HepG2 (cell line): Measurements from ENCODE around the gene REM2. TPM values are rescaled to one million over a fixed set of nuclear protein-coding genes. Genes with fewer than 3 reads are reported as not detected.

Experiments
- ATAC-seq: fragments of 200-7000 bp; cut with Tn5 transposase; 3 replicates; pipeline ENCODE4 v1.9.1; 2020; ENCODE audit warnings: mild to moderate bottlenecking, moderate library complexity
- BruUV-seq: library from RNA; stranded (reverse); fragments of 400-500 nt; replicated peaks from 2 replicates; lab custom pipeline; 2021; lab: Mats Ljungman, UMichigan
- CTCF ChIA-PET: fragments of 300-600 bp; formaldehyde crosslinking; extraction: SDS; loops from one replicate; lab custom pipeline; 2021; ENCODE audit warnings: low total read pairs, inconsistent platforms, low intra/inter-chr PET ratio; lab: Yijun Ruan, JAX
- POLR2A ChIA-PET: fragments of 350-600 bp; sonication (Branson Sonifier 250); formaldehyde crosslinking; loops from one replicate; lab custom pipeline; 2020; ENCODE audit warnings: antibody characterized with exemption, inconsistent platforms; lab: Yijun Ruan, JAX
- DNase-seq: peaks from one replicate; pipeline ENCODE4 v3.0.0-alpha.2; 2015; ENCODE audit warnings: low spot score
- FAIRE-seq: peaks from 3 replicates; lab custom pipeline; 2011; peaks lifted over from hg19 to GRCh38; lab: Jason Lieb, UNC
- H2AFZ ChIP-seq: one replicate; pipeline ENCODE4 v1.6.1; 2011; ENCODE audit warnings: low read length, inconsistent platforms
- H3K27ac ChIP-seq: fragments of 300-600 bp; 3 replicates; pipeline ENCODE4 v1.8.0; 2011; ENCODE audit warnings: mixed run types, mild to moderate bottlenecking, mixed read lengths, low read length, inconsistent platforms; ENCODE audit not compliant: insufficient read depth; ENCODE audit errors: extremely low read length
- H3K27me3 ChIP-seq, 2 experiments: fragments of 200-600 bp in 1 of 2; 2 replicates in 1 of 2; 3 replicates in 1 of 2; pipeline versions ENCODE4 v1.6.0 to v1.8.0; 2011; ENCODE audit warnings: low read length in 2 of 2, mild to moderate bottlenecking in 2 of 2, moderate library complexity in 2 of 2, inconsistent platforms in 1 of 2; ENCODE audit not compliant: insufficient read depth in 2 of 2, control insufficient read depth in 1 of 2
- H3K36me3 ChIP-seq, 2 experiments: fragments of 200-600 bp in 1 of 2; replicated peaks in 1 of 2; 2 replicates in 1 of 2; 3 replicates in 1 of 2; pipeline versions ENCODE4 v1.5.1 to v1.8.0; 2011; ENCODE audit warnings: low read length in 2 of 2, inconsistent platforms in 1 of 2; ENCODE audit not compliant: insufficient read depth in 2 of 2, control insufficient read depth in 1 of 2
- H3K4me1 ChIP-seq: 2 replicates; pipeline ENCODE4 v1.5.1; 2012; ENCODE audit warnings: low read length, inconsistent platforms; ENCODE audit not compliant: insufficient read depth
- H3K4me2 ChIP-seq: 2 replicates; pipeline ENCODE4 v1.6.0; 2011; ENCODE audit warnings: low read depth, low read length, inconsistent platforms
- H3K4me3 ChIP-seq, 3 experiments: fragments of 200-600 bp in 1 of 3; sonication (generic), shearing (Covaris generic) in 1 of 3; replicated peaks in 1 of 3; 2 replicates each; pipeline ENCODE4 v1.5.1; 2011 to 2016; ENCODE audit warnings: low read length in 3 of 3, inconsistent platforms in 2 of 3, low read depth in 2 of 3, mild to moderate bottlenecking in 2 of 3, control low read depth in 1 of 3, mixed read lengths in 1 of 3; ENCODE audit not compliant: insufficient read depth in 1 of 3
- H3K79me2 ChIP-seq: one replicate; pipeline ENCODE4 v1.6.1; 2011; ENCODE audit warnings: low read length, inconsistent platforms; ENCODE audit not compliant: insufficient read depth
- H3K9ac ChIP-seq: 2 replicates; pipeline ENCODE4 v1.6.0; 2011; ENCODE audit warnings: mild to moderate bottlenecking, low read depth, low read length, inconsistent platforms; ENCODE audit not compliant: insufficient read depth
- H3K9me3 ChIP-seq: 2 replicates; pipeline ENCODE4 v1.5.1; 2012; ENCODE audit warnings: mild to moderate bottlenecking, low read length
- H4K20me1 ChIP-seq: 2 replicates; pipeline ENCODE4 v1.6.0; 2011; ENCODE audit warnings: inconsistent platforms, mild to moderate bottlenecking, low read length, moderate library complexity; ENCODE audit not compliant: insufficient read depth
- FOXC1 ChIP-seq: sonication (generic); formaldehyde crosslinking; IDR thresholded peaks from 2 replicates; pipeline ENCODE4 v1.8.0; 2022; ENCODE audit warnings: mild to moderate bottlenecking, missing genetic modification reagents, borderline replicate concordance
- GMEB2 ChIP-seq: IDR thresholded peaks from 2 replicates; pipeline ENCODE4 v1.6.1; 2016; ENCODE audit warnings: missing biosample characterization, missing genetic modification reagents, low read depth
- GZF1 ChIP-seq: sonication (generic); formaldehyde crosslinking; IDR thresholded peaks from 2 replicates; pipeline ENCODE4 v1.5.1; 2020; ENCODE audit warnings: mild to moderate bottlenecking, missing genetic modification reagents
- KDM5A ChIP-seq: fragments of 200-600 bp; sonication (generic); IDR thresholded peaks from 2 replicates; pipeline ENCODE4 v1.7.0; 2018; ENCODE audit warnings: antibody characterized with exemption, mild to moderate bottlenecking, low read length, borderline replicate concordance
- KDM5B ChIP-seq: sonication (generic); formaldehyde crosslinking; IDR thresholded peaks from 2 replicates; pipeline ENCODE4 v1.4.0; 2020; ENCODE audit warnings: missing genetic modification reagents, mild to moderate bottlenecking, borderline replicate concordance
- KLF13 ChIP-seq: sonication (generic); formaldehyde crosslinking; IDR thresholded peaks from 2 replicates; pipeline ENCODE4 v1.4.0; 2020; ENCODE audit warnings: mild to moderate bottlenecking, missing genetic modification reagents
- MED8 ChIP-seq: sonication (generic); formaldehyde crosslinking; IDR thresholded peaks from 2 replicates; pipeline ENCODE4 v1.8.1; 2023; ENCODE audit warnings: mild to moderate bottlenecking, missing genetic modification reagents; ENCODE audit not compliant: insufficient replicate concordance
- RXRA ChIP-seq: sonication (generic); formaldehyde crosslinking; IDR thresholded peaks from 2 replicates; pipeline ENCODE4 v1.5.1; 2020; ENCODE audit warnings: missing genetic modification reagents
- TBX3 ChIP-seq: fragments of 450-650 bp; IDR thresholded peaks from 2 replicates; pipeline ENCODE4 v1.6.1; 2017; ENCODE audit warnings: antibody characterized with exemption, mild to moderate bottlenecking, inconsistent platforms, borderline replicate concordance
- USF2 ChIP-seq, 2 experiments: sonication (generic) in 1 of 2; formaldehyde crosslinking in 1 of 2; IDR thresholded peaks; 2 replicates each; pipeline versions ENCODE4 v1.5.1 to v1.6.1; 2011 to 2020; ENCODE audit warnings: borderline replicate concordance in 1 of 2, low read depth in 1 of 2, low read length in 1 of 2, mild to moderate bottlenecking in 1 of 2, missing genetic modification reagents in 1 of 2, moderate library complexity in 1 of 2
- WGBS: methylation state at CpG from one replicate; pipeline ENCODE4 v1.1.6; 2017; ENCODE audit warnings: low lambda C conversion rate; 5-methylcytosine and 5-hydroxymethylcytosine counted together
- in situ Hi-C: cut with HindIII; loops from 2 replicates; pipeline ENCODE4 v1.10.0; 2017; ENCODE audit warnings: low pct_unique_long_range_greater_than_20kb; ENCODE audit not compliant: extremely low pct_ligation_motif_present
- intact Hi-C: fragments of 100-400 bp; cut with micrococcal nuclease; formaldehyde crosslinking; loops from one replicate; pipeline ENCODE4 v1.10.0; 2022; ENCODE audit not compliant: unreplicated experiment
- polyA plus RNA-seq, 8 experiments: library from polyadenylated mRNA; depleted of rRNA in 3 of 8; stranded (reverse) in 7 of 8; unstranded in 1 of 8; fragments of >200 nt; fragmentation: Illumina TruSeq in 4 of 8; extraction: Trizol in 4 of 8; gene quantifications; 2 replicates each; pipeline versions ENCODE4 v1.2.1 to v1.2.3, GENCODE V29; 2011 to 2016; ENCODE audit warnings: low read depth in 4 of 8, missing spikeins in 1 of 8, mixed read lengths in 1 of 8; ENCODE audit not compliant: insufficient read depth in 1 of 8
- total RNA-seq, 5 experiments: library from RNA; depleted of rRNA; stranded (reverse); fragments of >200 nt; fragmentation: Illumina TruSeq; extraction: Trizol; gene quantifications; 2 replicates each; pipeline ENCODE4 v1.2.3, GENCODE V29; 2016; ENCODE audit warnings: low read depth in 1 of 5

Gene REM2
- total and polyA plus RNA-seq, 2 of the 13 experiments (the other 11 are each of a cell fraction or from before 2014, with no cell fraction given), result 0.20 TPM; not detected in 1

GRCh38 chr14:22890416-22890815 lies 7.4 kb downstream of the REM2 start:
- in situ Hi-C loops, result no loop called here
- POLR2A ChIA-PET, result interaction anchor here (0.7 kb wide), 1 partner anchor 13 kb away, joined by 3 read pairs; no protein-coding TSS in a partner anchor
- WGBS, result 6% methylated on average over 1 of the region's 1 CpG

GRCh38 chr14:22892488-22892887 lies 9.5 kb downstream of the REM2 start:
- H3K4me1 ChIP-seq, result no peaks in the 10 kb centered on the region
- TF ChIP-seq KLF13 (CRISPR knock-in tag) (0 out of 2 replicates have a peak, but pooled peaks have one; percentile 64), KDM5A (no peak), RXRA (CRISPR knock-in tag) (0 out of 2 replicates have a peak, but pooled peaks have one; percentile 29), MED8 (CRISPR knock-in tag) (no peak), TBX3 (0 out of 2 replicates have a peak, but pooled peaks have one; percentile 18), KDM5B (CRISPR knock-in tag) (peak; percentile 37; the same call in 1 of the 2 replicates), FOXC1 (CRISPR knock-in tag) (0 out of 2 replicates have a peak, but pooled peaks have one; percentile 33), USF2 (IDR thresholded peaks at IDR 0.05; ENCODE audit: low read depth, low read length) (no peak), USF2 (CRISPR knock-in tag; IDR thresholded peaks at IDR 0.05; ENCODE audit: borderline replicate concordance) (no peak)

More at GRCh38 chr14:22890416-22890815, 7.4 kb downstream of the REM2 start:
- FAIRE-seq (no peak), ATAC-seq (no peak), DNase-seq (no peak)
- CTCF ChIA-PET, result no interaction called here
- peak; percentile 98 for TF ChIP-seq GZF1 (CRISPR knock-in tag)
- TF ChIP-seq GMEB2 (CRISPR knock-in tag), result no peak
- no peaks in the 10 kb centered on the region for H3K79me2 ChIP-seq
- no peaks in the 10 kb centered on the region for H3K36me3 ChIP-seq
- intact Hi-C loops, result no loop called here
- H3K9me3 ChIP-seq, result no peaks in the 10 kb centered on the region
- peaks cover 2% of the 10 kb centered on the region; the same call in 1 of the 2 replicates for H3K4me1 ChIP-seq
- no peaks in the 10 kb centered on the region for H4K20me1 ChIP-seq
- H3K27me3 ChIP-seq, result peaks cover 11 to 41% of the 10 kb centered on the region in 2 experiments
- no peak overlapping the region for H3K4me3 ChIP-seq
- no peak overlapping the region for H3K4me2 ChIP-seq
- H3K9ac ChIP-seq, result no peak overlapping the region
- no peak overlapping the region for H3K27ac ChIP-seq
- no TSS peak for BruUV-seq
- H2AFZ ChIP-seq, result no peak overlapping the region

More at GRCh38 chr14:22892488-22892887, 9.5 kb downstream of the REM2 start:
- H4K20me1 ChIP-seq, result no peaks in the 10 kb centered on the region
- ChIA-PET POLR2A (interaction anchor here (0.6 kb wide), 1 partner anchor 68 kb away, joined by 3 read pairs; no protein-coding TSS in a partner anchor), CTCF (no interaction called here)
- H3K79me2 ChIP-seq, result no peaks in the 10 kb centered on the region
- no peak overlapping the region for H3K9ac ChIP-seq
- no peak for FAIRE-seq
- 52% methylated on average over 7 of the region's 7 CpGs for WGBS
- ATAC-seq, result peak; percentile 40
- in situ Hi-C loops, result no loop called here
- no peak overlapping the region for H3K4me2 ChIP-seq
- no TSS peak for BruUV-seq
- intact Hi-C loops, result no loop called here
- H2AFZ ChIP-seq, result no peak overlapping the region
- H3K27me3 ChIP-seq, result peaks cover 11 to 31% of the 10 kb centered on the region in 2 experiments
- DNase-seq, result no peak
- H3K27ac ChIP-seq, result no peak overlapping the region
- H3K4me3 ChIP-seq, result no peak overlapping the region
- H3K36me3 ChIP-seq, result no peaks in the 10 kb centered on the region
- no peaks in the 10 kb centered on the region for H3K9me3 ChIP-seq
